ENCODE measurements around the gene TSPAN18. TPM values are rescaled to one million over a fixed set of nuclear protein-coding genes. Genes with fewer than 3 reads are reported as not detected.

TSPAN18 gene
- polyA plus RNA-seq, 1 of the 3 experiments (the other 2 are of a cell fraction): 0.72 TPM

DNA sequence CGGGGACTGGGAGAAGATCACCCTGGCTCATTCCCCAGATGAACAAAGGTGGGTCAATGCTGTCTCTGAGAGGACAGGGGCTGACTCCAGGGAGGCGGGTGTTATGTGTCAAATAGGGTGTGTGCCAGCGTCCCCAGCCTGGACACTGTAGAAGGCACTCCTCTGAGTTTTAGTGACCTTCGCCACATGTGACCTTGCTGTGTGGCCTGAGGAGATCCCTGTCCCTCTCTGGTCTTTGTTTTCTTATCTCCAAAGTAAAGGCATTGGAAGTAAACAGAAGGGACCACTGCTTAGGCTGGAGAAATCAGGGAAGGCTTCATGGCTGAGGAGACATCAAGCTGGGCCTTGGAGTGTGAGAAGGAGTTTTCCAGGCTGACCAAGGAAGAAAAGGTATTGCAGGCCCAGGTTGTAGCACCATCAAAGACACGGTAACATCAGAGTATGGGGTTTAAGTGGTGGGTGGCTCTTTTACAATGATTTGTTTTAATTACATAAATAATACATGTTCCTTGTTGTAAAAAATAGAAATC is 149.5 kb downstream of the TSPAN18 start:
- Histone ChIP-seq H3K4me3 (ENCODE audit: low read depth in 2 of 2, low read length in 1 of 2) (no peak overlapping the region), H3K9me2 (no peaks in the 10 kb centered on the region), H3K4me2 (no peak overlapping the region), H3K27ac (ENCODE audit: low read depth in 2 of 2, low read length in 1 of 2) (no peak overlapping the region; a peak in 1 of 4 replicates), H3K9ac (no peak overlapping the region), H3K9me3 (no peaks in the 10 kb centered on the region), H2AFZ (ENCODE audit: low read depth) (no peak overlapping the region), H4K20me1 (ENCODE audit: insufficient read depth) (no peaks in the 10 kb centered on the region), H3K79me2 (ENCODE audit: insufficient read depth) (no peaks in the 10 kb centered on the region), H3K27me3 (ENCODE audit: insufficient read depth) (no peaks in the 10 kb centered on the region), H3K36me3 (replicated peaks in 1 of 2; ENCODE audit: control insufficient read depth in 1 of 2, insufficient read depth in 2 of 2, low read length in 1 of 2) (no peaks in the 10 kb centered on the region), H3K4me1 (ENCODE audit: control insufficient read depth in 1 of 2, insufficient read depth in 2 of 2, low read depth in 1 of 2, low read length in 1 of 2) (peaks cover 0 to 28% of the 10 kb centered on the region in 2 experiments; a peak in 2 of 4 replicates), H3F3A (replicated peaks; ENCODE audit: insufficient read depth) (no peaks in the 10 kb centered on the region)
- ChIA-PET POLR2A (no interaction called here), CTCF (interaction anchor here (0.9 to 2.1 kb wide), 4 partner anchors 18 to 255 kb away, joined by 3 to 9 read pairs (median 4); no protein-coding TSS in a partner anchor)
- WGBS (ENCODE audit: low lambda C conversion rate): 97% methylated on average over 4 of the region's 5 CpGs
- TF ChIP-seq, protein P1, sequence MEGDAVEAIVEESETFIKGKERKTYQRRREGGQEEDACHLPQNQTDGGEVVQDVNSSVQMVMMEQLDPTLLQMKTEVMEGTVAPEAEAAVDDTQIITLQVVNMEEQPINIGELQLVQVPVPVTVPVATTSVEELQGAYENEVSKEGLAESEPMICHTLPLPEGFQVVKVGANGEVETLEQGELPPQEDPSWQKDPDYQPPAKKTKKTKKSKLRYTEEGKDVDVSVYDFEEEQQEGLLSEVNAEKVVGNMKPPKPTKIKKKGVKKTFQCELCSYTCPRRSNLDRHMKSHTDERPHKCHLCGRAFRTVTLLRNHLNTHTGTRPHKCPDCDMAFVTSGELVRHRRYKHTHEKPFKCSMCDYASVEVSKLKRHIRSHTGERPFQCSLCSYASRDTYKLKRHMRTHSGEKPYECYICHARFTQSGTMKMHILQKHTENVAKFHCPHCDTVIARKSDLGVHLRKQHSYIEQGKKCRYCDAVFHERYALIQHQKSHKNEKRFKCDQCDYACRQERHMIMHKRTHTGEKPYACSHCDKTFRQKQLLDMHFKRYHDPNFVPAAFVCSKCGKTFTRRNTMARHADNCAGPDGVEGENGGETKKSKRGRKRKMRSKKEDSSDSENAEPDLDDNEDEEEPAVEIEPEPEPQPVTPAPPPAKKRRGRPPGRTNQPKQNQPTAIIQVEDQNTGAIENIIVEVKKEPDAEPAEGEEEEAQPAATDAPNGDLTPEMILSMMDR (IDR thresholded peaks at IDR 0.05): no peak
- TF ChIP-seq FOXM1 (IDR thresholded peaks at IDR 0.05; ENCODE audit: low read depth) (no peak), RFX5 (IDR thresholded peaks at IDR 0.05; ENCODE audit: low read length) (no peak), EP300 (IDR thresholded peaks at IDR 0.05; ENCODE audit: borderline replicate concordance in 1 of 2, low read depth in 1 of 2, low read length in 1 of 2) (no peak), RXRA (IDR thresholded peaks at IDR 0.05; ENCODE audit: borderline replicate concordance, low read depth) (no peak), RAD21 (IDR thresholded peaks at IDR 0.05; ENCODE audit: low read length) (no peak), NFIC (IDR thresholded peaks at IDR 0.05; ENCODE audit: borderline replicate concordance) (no peak), NRF1 (IDR thresholded peaks at IDR 0.05; ENCODE audit: low read depth, low read length) (no peak), MEF2A (IDR thresholded peaks at IDR 0.05; ENCODE audit: borderline replicate concordance, low read depth) (no peak), JUND (IDR thresholded peaks at IDR 0.05) (no peak), POLR2AphosphoS5 (IDR thresholded peaks at IDR 0.05; ENCODE audit: low read depth, low read length) (no peak), TEAD4 (IDR thresholded peaks at IDR 0.05; ENCODE audit: borderline replicate concordance, insufficient read depth) (no peak)
- TF ChIP-seq, protein P2, sequence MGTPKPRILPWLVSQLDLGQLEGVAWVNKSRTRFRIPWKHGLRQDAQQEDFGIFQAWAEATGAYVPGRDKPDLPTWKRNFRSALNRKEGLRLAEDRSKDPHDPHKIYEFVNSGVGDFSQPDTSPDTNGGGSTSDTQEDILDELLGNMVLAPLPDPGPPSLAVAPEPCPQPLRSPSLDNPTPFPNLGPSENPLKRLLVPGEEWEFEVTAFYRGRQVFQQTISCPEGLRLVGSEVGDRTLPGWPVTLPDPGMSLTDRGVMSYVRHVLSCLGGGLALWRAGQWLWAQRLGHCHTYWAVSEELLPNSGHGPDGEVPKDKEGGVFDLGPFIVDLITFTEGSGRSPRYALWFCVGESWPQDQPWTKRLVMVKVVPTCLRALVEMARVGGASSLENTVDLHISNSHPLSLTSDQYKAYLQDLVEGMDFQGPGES (IDR thresholded peaks at IDR 0.05; ENCODE audit: low read depth, low read length): no peak
- TF ChIP-seq, protein P3, sequence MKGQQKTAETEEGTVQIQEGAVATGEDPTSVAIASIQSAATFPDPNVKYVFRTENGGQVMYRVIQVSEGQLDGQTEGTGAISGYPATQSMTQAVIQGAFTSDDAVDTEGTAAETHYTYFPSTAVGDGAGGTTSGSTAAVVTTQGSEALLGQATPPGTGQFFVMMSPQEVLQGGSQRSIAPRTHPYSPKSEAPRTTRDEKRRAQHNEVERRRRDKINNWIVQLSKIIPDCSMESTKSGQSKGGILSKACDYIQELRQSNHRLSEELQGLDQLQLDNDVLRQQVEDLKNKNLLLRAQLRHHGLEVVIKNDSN (IDR thresholded peaks at IDR 0.05; ENCODE audit: borderline replicate concordance, low read depth): no peak
- TF ChIP-seq, protein P4, sequence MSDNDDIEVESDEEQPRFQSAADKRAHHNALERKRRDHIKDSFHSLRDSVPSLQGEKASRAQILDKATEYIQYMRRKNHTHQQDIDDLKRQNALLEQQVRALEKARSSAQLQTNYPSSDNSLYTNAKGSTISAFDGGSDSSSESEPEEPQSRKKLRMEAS (IDR thresholded peaks at IDR 0.05; ENCODE audit: low read depth): no peak
- no peak for DNase-seq
